SU-DHL-6 (cell line): ENCODE results near the gene APOL1.

Experiments
- H2AFZ ChIP-seq: fragments of 200-600 bp; sonication (generic); 2 replicates; pipeline ENCODE4 v1.6.1; 2014; ENCODE audit warnings: low read depth, mild to moderate bottlenecking, moderate library complexity, mixed read lengths, antibody characterized with exemption, low read length; ENCODE audit not compliant: severe bottlenecking
- H3F3A ChIP-seq: fragments of 200-600 bp; shearing (Covaris generic); 2 replicates; pipeline ENCODE4 v1.6.0; 2016; ENCODE audit warnings: antibody characterized with exemption, mild to moderate bottlenecking; ENCODE audit not compliant: insufficient read depth
- H3K27ac ChIP-seq: fragments of 200-600 bp; sonication (generic); 2 replicates; pipeline ENCODE4 v1.5.1; 2016; ENCODE audit warnings: low read depth, mild to moderate bottlenecking, low read length, moderate library complexity, mixed read lengths
- H3K27me3 ChIP-seq: fragments of 200-600 bp; sonication (generic), shearing (Covaris generic); 2 replicates; pipeline ENCODE4 v1.6.0; 2014; ENCODE audit warnings: mild to moderate bottlenecking, low read length
- H3K36me3 ChIP-seq: fragments of 200-600 bp; sonication (generic); 2 replicates; pipeline ENCODE4 v1.6.1; 2014; ENCODE audit warnings: mild to moderate bottlenecking, low read length, mixed read lengths
- H3K4me2 ChIP-seq: fragments of 300-600, 200-600 bp; shearing (Covaris generic), sonication (generic); 2 replicates; pipeline ENCODE4 v1.6.0; 2014; ENCODE audit warnings: low read length, low read depth, mild to moderate bottlenecking; ENCODE audit not compliant: poor library complexity, severe bottlenecking
- H3K4me3 ChIP-seq: fragments of 200-600 bp; sonication (generic); 2 replicates; pipeline ENCODE4 v1.5.1; 2014; ENCODE audit warnings: antibody characterized with exemption, low read length, mild to moderate bottlenecking, mixed read lengths; ENCODE audit not compliant: insufficient read depth, poor library complexity, severe bottlenecking
- H3K79me2 ChIP-seq: fragments of 200-600 bp; sonication (generic); 2 replicates; pipeline ENCODE4 v1.6.1; 2014; ENCODE audit warnings: mild to moderate bottlenecking, low read length, moderate library complexity; ENCODE audit not compliant: insufficient read depth
- H3K9ac ChIP-seq: fragments of 200-600 bp; sonication (generic); 2 replicates; pipeline ENCODE4 v1.7.0; 2014; ENCODE audit warnings: mild to moderate bottlenecking, low read length
- H3K9me2 ChIP-seq: fragments of 200-600 bp; sonication (generic); replicated peaks from 2 replicates; pipeline ENCODE4 v1.6.1; 2014; ENCODE audit warnings: low read length; ENCODE audit not compliant: insufficient read depth
- H3K9me3 ChIP-seq: fragments of 200-600 bp; sonication (generic); 2 replicates; pipeline ENCODE4 v1.6.1; 2014; ENCODE audit warnings: low read length, mixed read lengths; ENCODE audit not compliant: insufficient read depth
- H4K20me1 ChIP-seq: fragments of 200-600 bp; sonication (generic); 2 replicates; pipeline ENCODE4 v1.6.1; 2014; ENCODE audit warnings: low read depth, mild to moderate bottlenecking, antibody characterized with exemption, low read length, moderate library complexity, mixed read lengths
- EZH2phosphoT487 ChIP-seq: fragments of 200-600 bp; sonication (generic), shearing (Covaris generic); conservative IDR thresholded peaks from 2 replicates; pipeline ENCODE4 v1.6.1; 2018; ENCODE audit warnings: mild to moderate bottlenecking, antibody characterized with exemption, low read length, moderate library complexity, mixed read lengths
- TF ChIP-seq, protein P1 (sequence below): fragments of 200-600 bp; sonication (generic); IDR thresholded peaks from one replicate; pipeline ENCODE4 v1.5.1; 2017; ENCODE audit warnings: antibody characterized with exemption, mild to moderate bottlenecking, low read length, moderate library complexity; ENCODE audit not compliant: insufficient read depth, poor library complexity, severe bottlenecking

The APOL1 gene

GRCh38 chr22:36299295-36299694 is 46.4 kb downstream of the APOL1 start:
- Histone ChIP-seq H4K20me1 (no peaks in the 10 kb centered on the region), H3K27me3 (no peaks in the 10 kb centered on the region), H3K9ac (no peak overlapping the region), H3K27ac (no peak overlapping the region), H3K36me3 (peaks cover 31% of the 10 kb centered on the region), H3K79me2 (peaks cover 3% of the 10 kb centered on the region; the same call in 1 of the 2 replicates), H3F3A (no peaks in the 10 kb centered on the region; the same call in none of the 2 replicates), H3K4me2 (no peak overlapping the region), H3K9me3 (no peaks in the 10 kb centered on the region), H3K9me2 (no peaks in the 10 kb centered on the region), H2AFZ (no peak overlapping the region), H3K4me3 (no peak overlapping the region)
- TF ChIP-seq, protein P1, sequence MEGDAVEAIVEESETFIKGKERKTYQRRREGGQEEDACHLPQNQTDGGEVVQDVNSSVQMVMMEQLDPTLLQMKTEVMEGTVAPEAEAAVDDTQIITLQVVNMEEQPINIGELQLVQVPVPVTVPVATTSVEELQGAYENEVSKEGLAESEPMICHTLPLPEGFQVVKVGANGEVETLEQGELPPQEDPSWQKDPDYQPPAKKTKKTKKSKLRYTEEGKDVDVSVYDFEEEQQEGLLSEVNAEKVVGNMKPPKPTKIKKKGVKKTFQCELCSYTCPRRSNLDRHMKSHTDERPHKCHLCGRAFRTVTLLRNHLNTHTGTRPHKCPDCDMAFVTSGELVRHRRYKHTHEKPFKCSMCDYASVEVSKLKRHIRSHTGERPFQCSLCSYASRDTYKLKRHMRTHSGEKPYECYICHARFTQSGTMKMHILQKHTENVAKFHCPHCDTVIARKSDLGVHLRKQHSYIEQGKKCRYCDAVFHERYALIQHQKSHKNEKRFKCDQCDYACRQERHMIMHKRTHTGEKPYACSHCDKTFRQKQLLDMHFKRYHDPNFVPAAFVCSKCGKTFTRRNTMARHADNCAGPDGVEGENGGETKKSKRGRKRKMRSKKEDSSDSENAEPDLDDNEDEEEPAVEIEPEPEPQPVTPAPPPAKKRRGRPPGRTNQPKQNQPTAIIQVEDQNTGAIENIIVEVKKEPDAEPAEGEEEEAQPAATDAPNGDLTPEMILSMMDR: no peak
- no peak for TF ChIP-seq EZH2phosphoT487

- Histone ChIP-seq H3K27ac (no peak overlapping the region), H3K36me3 (peaks cover 26% of the 10 kb centered on the region), H3K79me2 (peaks cover 3% of the 10 kb centered on the region; the same call in 1 of the 2 replicates), H3F3A (no peaks in the 10 kb centered on the region; the same call in none of the 2 replicates), H2AFZ (no peak overlapping the region), H3K27me3 (no peaks in the 10 kb centered on the region), H3K4me2 (no peak overlapping the region), H3K4me3 (no peak overlapping the region), H3K9me3 (no peaks in the 10 kb centered on the region), H3K9me2 (no peaks in the 10 kb centered on the region), H3K9ac (no peak overlapping the region), H4K20me1 (no peaks in the 10 kb centered on the region)
- no peak for TF ChIP-seq EZH2phosphoT487
- TF ChIP-seq, protein P1: no peak
These were observed 47.0 kb downstream of the APOL1 start for GRCh38 chr22:36299911-36300310.

GRCh38 chr22:36300396-36301212 is 47.7 kb downstream of the APOL1 start:
- peaks cover 20% of the 10 kb centered on the region for H3K36me3 ChIP-seq
- H3K4me2 ChIP-seq: no peak overlapping the region
- H3K9me3 ChIP-seq: no peaks in the 10 kb centered on the region
- no peak overlapping the region for H3K9ac ChIP-seq
- no peaks in the 10 kb centered on the region for H3K27me3 ChIP-seq
- H3K79me2 ChIP-seq: peaks cover 3% of the 10 kb centered on the region; the same call in 1 of the 2 replicates
- no peaks in the 10 kb centered on the region for H3K9me2 ChIP-seq
- no peaks in the 10 kb centered on the region; the same call in none of the 2 replicates for H3F3A ChIP-seq
- no peaks in the 10 kb centered on the region for H4K20me1 ChIP-seq
- TF ChIP-seq, protein P1: no peak
- no peak for TF ChIP-seq EZH2phosphoT487
- no peak overlapping the region for H2AFZ ChIP-seq
- H3K27ac ChIP-seq: no peak overlapping the region
- H3K4me3 ChIP-seq: no peak overlapping the region
